Cerebellar nuclear complex (tissue), 1 donor: Measurements from ENCODE around the gene RFC3.

Experiments
- DNase-seq, 2 experiments: peaks; one replicate each; lab custom pipeline; 2025; lab: John Stamatoyannopoulos, UW

RFC3 gene

DNA sequence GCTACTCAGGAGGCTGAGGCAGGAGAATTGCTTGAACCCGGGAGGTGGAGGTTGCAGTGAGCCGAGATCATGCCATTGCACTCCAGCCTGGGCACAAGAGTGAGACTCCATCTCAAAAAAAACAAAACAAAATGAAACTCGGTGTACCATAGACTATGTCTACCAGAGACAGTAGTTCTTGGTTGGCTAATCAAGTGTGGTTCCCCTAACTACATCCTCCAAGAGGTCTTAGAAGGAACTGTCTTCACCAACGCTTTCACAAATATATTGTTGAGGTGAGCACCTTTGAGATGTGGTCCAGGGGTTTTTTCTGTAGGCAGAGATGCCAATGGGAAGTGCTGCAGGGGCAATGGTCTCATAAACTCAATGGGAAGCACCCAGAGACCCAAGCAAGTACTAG, 48.0 kb downstream of the RFC3 start:
- DNase-seq, result no peak

DNA sequence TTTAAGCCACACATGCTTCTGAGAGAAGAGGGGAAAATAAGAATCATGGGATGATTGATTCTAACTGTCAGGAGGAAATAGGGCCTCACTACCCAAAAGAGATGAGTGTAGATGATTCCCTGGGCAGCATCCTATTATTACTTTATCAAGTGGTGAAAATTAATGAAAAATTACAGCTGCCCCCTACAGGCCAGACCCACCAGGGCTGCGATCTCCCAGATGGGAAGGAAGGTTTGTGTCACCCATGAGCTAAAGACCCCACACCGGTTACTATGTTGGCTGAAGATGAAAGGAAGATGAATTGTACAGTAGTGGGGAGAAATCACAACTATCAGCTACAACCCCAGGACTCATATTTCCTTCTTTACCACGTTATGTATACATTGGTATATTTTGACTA, 49.5 kb downstream of the RFC3 start:
- DNase-seq, result no peak

DNA sequence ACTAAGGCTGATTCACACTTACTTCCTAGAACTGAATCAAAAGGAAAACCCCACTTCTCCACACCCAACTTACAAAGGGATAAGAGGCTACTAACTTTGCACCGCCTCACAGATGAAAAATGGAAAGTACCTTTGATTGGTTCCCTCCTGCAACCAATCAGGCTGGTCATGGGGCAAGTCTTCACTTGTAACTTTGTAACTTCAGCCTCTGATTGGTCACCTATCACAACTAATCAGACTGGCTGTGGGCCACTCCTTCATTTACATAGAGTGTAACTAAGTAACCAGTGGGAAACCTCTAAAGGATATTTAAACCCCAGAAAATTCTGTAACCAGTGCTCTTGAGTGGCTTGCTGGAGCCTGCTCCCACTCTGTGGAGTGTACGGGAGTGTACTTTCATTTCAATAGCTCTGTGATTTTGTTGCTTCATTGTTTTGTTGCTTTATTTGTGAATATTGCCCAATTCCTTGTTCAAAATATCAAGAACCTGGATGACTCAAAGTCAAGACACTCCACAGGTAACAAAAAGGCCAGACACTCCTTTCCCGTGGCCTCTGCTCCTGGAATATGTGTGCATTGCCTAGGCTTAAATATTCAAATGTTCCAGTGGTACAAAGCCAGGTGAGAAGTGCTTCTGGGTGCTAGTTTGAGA, 50.5 kb downstream of the RFC3 start:
- no peak for DNase-seq

DNA sequence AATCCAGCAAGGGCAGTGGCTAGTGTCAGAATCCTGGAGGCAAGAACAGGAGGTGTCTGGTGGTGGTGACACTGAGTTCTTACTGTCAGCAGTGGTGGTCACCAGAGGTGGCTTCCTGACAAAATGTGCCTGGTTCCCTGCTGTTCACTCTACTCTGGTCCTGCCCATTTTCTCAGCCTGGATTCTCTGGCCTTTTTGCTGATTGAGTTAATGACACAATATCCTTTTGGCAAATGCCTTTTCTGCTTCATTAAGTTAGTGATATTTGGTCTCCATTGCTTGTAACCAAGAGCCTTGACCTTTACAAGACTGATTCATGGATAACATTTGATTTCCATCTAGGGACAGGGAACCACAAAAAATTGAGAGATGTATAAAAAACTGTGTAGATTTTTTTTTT, 51.1 kb downstream of the RFC3 start:
- no peak for DNase-seq

DNA sequence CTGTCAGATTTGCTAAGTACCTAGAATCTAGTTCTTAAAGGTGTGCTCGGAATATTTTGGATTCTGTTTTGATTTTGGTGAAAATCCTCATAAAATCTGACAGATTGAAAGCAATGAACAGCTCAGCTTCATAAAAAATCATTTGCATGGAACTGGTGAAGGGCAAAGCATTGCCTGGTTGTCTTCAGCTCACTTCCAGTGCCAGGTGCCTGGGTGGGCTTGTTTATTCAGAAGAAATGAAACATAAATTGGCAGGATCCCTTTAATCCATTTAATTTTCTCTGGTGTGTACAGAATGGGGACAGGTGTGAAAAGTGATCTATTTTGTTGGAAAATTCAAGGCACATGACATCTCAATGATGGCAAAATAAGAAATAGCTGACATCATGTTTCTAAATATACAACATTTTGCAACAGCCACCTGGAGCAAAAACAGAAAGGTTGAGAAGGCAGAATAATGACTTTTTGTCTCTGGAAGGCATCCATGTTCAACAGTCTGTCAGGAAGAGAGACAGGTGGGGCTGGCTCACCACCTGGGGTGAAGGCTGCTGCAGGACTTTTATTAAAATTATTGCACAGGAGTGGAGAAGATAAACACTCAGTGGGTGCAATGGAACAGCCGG, 52.2 kb downstream of the RFC3 start:
- DNase-seq, result peak; percentile 98 to 100

DNA sequence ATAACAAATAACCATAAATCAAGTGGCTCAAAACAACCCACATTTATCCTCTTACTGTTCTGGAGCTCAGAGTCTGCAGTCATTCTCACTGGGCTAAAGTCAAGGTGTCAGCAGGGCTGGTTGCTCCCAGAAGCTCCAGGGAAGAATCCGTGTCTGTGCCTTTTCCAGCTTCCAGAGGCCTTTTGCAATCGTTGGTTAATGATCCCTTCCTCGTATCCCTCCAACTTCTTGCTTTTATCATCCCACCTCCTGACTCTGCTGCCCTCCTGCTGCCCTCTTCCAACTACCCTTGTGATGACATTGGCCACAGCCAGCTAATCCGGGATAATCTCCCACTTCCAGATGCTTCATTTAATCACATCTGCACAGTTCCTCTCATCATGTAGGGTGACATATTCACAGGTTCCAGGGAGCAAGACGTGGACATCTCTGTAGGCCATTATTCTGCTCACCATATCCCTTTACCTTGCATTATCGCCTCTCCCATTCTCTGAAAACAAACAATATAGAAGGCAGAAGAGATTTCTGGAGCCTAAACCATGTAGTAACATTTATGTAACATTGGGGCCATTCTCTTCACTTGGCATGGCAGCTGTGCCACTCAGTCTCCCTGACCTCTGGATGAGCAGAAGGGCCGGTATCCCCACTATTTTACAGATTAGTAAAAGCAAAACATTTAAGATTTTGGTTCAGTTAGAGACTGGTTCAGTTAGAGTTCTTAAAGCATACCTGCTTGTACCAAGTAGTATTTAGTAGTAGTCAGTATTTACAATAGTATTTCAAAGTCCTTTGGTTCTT, 53.5 kb downstream of the RFC3 start:
- DNase-seq, result no peak

DNA sequence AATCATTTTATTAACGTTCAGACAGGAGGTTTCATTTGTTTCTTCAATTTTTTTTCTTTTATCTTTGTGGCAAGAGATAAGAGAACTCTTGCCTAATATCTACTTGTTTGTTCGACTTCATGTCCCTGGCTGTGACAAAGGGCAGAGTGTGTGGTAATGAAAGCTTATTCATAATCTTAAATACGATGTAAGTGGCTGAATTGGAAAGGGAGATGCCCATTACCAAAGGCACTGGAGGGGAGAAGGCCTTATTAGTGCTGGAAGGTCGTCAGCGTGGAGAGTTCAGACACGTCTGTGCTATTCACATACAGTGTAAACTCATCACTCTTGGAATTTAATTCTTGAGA, 54.0 kb downstream of the RFC3 start:
- DNase-seq, result no peak

DNA sequence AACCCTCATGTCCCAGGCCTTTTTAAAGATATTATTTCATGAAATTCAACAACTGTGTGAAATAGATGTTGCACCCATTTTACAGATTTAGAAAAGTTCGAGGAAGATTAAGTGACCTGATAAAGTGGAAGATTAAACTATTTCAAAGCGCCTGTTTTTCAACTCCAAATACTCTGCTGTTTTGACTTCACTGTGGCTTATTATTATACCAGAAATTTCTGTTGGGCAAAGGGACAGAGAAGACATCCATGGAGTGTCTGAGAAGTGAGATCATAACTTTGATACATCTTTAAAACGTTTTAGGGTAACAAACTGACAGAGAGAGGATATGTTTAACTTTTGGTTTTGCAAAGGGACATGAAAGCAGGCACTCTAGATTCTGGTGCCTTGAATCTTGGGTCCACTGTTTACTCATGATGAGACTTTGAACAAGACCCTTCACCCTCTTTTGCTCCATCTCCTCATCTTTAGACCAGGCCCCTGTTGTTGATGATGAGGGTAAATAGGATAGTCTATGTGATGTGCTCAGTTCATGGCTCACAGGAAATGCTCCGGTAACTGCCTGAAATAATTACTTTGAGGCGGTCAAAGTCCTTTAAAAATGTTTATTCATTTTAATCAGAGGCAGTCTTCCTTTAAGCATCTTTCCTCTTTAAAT, 55.4 kb downstream of the RFC3 start:
- DNase-seq, result no peak

DNA sequence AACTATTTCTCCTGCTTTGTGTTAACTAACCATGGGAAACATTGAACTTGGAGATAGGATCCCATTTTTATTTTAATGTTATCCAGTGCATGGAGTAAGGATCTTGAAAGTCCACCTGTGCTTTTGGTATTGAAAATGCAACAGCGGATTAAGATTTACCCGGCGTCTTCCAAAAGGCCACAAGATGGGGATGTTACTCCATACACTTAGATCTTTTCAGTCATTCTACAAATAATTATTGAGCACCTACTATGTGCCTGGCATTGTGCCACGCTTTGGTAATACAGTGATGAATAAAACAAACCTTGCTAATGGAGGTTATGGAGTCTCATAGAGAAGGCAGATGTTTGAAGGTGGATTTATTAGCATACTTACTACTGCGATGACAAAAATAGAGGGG, 56.9 kb downstream of the RFC3 start:
- DNase-seq, result no peak

DNA sequence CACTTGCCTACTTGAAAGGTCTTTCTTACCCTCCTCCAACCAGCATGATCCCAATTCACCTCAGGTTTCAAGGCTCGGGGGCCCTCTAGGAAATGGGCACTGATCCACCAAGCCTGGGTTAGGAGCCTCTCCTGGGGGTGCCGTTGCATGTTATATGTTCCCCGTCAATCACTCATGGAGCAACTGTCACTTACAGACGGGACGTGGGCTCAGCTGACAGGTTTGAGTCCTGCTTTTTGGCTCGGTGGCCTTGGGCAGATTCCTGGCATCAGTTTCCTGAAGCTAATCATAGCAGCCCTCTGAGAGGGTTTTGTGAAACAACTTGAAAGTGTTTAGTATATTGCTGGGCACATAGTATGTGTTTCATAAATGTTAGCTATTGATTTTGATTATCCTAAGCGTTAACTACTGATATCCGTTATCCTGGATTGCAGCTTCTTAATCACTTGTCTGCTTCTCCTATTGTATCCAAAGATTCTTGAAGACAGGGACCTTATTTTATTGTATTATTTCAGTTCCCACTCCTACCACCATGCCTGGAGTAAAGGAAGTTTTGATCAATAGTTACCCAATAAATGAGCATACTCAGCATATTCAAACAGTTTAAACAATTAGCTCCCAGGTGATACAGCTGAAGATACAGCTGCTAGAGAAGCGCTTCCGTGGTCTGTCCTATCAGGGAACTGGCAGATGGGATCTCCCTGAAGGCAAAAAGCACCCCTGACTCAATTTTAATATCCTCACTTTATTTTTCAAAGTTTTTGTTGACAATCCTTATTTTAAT, 57.9 kb downstream of the RFC3 start:
- no peak for DNase-seq

DNA sequence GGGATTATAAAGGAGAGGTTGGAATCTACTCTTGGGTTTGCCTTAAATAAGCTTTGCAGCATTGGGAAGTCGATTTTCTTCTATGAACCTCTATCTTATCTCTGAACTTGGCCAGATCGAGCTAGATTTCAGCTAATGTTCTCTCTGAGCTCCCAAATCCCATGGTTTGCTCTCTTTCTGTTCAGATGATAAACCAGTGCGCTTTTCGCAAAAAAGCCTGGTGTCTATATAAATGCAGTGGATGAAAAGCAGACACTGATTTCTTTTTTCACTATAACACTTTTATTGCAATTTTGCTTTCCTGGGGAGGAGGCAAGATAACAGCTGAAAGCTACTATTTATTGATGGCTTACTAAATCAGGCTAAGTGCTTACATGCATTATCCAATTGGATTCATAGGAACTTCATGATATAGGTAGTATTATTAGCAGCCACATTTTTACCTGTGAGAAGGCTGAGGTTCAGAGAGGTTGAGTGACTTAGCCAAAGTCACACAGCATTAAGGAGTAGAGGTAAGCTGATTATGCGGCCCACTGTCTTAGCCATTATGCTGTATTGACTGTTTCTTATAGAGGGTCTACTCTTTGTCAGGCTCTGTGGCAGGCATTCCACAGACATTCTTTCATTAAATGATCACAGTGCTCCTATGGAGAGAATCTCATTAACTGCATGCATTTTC, 58.9 kb downstream of the RFC3 start:
- DNase-seq, result no peak

DNA sequence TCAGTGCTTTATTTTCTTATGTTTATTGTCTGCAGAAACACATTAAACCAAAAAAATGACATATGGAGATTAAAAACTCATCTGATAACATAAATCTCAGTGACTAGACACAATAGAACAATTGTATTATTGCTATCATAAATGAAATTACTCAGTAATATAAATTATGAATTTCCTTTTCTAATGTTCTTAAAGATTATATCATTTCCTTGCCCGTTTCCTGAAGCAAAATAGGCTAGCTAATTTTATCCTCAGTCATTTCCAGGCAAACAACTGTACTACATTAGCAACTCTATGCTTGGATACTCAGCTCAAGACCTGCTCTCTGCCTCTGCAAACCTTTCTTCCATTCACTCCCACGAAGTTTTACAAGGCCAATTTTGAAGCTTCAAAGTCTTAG, 61.2 kb downstream of the RFC3 start:
- no peak for DNase-seq

DNA sequence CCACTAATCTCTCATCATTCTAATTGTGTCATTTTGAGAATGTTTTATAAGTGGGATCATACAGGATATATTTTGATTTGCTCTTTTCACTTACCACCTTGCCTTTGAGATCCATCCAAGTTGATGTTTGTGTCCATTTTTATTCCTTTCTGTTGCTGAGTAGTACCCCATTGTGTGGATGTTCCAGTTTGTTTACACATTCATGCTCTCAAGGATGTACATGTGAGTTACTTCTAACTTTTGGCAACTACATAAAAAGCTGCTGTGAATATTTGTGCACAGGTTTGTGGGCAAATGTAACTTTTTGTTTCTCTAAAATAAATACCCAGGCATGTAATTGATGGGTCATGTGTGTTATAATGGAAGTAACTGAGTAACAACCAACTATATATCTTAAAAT, 64.9 kb downstream of the RFC3 start:
- DNase-seq, result no peak

DNA sequence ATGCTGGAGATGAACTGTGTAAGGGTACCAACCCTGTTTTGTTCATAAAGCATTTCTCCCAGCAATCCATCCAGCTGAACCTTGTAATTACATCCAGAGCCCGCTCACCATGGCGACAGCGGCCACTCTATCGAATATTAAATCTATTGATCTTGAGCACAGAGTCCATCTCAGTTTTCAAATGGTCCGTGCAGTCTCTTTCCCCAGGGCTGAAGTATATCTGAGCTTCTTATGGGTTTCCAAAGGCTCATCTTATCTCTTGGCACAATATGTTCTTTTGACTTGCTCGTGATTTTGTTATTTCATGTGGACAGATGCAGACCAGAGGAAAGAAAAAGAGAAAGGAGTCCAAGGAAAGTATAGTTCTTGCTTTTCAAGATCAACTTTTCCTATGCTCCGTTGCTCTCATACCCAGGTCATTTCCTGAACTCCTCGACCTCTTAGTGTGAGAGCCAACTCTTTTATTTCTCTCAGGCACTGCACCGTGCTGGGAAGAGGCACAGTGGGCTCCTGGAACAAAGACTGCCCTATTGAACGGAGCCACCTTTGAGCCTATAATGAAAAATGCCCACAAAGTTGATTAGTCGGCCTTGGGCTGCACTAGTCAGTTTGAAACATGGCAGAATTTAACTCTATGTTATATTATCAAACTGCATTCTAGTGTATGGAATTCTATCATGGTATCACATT, 66.7 kb downstream of the RFC3 start:
- no peak for DNase-seq
